Measurements from ENCODE around the gene TRAPPC10. TPM values are rescaled to one million over a fixed set of nuclear protein-coding genes. Genes with fewer than 3 reads are reported as not detected.
"Not testable (repeated sequence)": the region's sequence is repeated elsewhere in the genome, so short reads cannot be mapped to it uniquely, and the experiment has no call there.

TRAPPC10 gene
- total RNA-seq, 1 donor from 2014 or later, result 44.4 TPM

DNA sequence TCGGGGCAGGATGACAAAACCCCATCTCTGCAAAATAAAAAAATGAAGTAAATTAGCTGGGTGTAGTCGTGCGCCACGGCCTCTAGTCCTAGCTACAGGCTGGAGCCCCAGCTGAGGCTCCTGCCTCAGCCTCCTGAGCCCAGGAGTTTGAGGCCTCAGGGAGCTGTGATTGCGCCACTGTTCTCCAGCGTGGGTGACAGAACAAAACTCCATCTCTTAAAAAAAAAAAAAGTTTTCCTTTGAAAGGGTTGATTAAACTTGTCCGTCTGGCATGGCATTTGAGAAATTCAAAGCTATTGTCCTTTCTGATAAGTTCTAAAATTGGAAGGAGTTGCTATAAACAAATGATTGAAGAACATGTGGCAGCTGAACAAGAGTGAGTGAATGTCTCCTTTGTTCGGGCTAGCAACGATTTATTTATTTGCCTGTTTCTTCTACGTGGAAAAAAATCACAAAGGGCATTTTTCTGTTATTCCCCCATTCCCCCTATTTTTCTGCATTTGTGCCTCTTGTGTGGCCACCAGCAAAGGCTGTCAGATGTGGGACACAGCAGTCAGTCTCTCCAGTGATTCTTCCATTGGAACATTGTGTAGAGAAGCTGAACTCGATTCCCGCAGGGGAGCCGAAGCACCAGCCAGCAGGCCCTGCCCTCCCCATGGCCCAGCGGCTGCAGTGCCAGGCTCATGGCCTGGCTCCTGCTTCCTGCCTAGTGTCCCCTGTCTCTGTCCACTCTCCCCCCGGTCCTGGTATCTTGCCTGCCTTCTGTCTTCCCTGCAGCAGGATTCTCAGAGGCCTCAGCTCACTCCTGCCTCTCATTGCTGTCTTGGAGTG lies 73.6 kb downstream of the TRAPPC10 start:
- peak; percentile 75 for DNase-seq (ENCODE audit: low spot score)

DNA sequence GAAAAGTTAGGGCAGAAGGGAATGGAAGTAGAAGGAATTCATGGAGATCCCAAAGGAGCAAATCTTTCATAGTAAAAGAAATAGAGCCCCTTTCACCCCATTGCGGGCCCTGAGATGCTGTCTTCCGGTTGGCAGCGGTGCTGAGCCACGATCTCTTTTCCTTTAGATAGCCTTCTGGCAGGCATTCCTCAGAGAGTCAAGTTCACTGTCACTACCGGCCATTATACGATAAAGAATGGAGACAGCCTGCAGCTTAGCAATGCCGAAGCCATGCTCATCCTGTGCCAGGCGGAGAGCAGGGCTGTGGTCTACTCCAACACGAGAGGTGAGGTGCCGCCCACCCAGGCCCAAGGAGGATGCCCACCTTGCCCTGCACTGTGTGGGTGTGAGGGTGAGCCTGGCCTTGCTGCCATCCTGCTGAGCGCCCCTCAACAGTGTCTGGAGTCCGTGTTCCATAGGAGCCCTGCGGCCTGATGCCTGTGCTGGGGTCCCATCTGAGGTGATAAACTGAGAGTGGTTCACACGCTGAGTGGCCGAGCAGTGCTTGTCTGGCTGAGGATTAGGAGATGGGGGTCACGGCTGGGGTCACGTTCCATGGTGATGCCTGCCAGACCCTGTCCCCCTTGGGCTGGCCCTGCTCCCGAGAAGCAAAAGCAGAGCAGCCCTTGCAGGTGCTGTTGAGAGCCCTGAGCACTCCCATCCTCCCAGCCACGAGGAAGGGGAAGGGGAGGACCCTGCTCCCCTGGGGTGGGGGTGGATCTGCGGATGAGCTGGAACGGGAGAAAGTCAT lies 74.7 kb downstream of the TRAPPC10 start:
- DNase-seq (ENCODE audit: low spot score), result peak; percentile 59

DNA sequence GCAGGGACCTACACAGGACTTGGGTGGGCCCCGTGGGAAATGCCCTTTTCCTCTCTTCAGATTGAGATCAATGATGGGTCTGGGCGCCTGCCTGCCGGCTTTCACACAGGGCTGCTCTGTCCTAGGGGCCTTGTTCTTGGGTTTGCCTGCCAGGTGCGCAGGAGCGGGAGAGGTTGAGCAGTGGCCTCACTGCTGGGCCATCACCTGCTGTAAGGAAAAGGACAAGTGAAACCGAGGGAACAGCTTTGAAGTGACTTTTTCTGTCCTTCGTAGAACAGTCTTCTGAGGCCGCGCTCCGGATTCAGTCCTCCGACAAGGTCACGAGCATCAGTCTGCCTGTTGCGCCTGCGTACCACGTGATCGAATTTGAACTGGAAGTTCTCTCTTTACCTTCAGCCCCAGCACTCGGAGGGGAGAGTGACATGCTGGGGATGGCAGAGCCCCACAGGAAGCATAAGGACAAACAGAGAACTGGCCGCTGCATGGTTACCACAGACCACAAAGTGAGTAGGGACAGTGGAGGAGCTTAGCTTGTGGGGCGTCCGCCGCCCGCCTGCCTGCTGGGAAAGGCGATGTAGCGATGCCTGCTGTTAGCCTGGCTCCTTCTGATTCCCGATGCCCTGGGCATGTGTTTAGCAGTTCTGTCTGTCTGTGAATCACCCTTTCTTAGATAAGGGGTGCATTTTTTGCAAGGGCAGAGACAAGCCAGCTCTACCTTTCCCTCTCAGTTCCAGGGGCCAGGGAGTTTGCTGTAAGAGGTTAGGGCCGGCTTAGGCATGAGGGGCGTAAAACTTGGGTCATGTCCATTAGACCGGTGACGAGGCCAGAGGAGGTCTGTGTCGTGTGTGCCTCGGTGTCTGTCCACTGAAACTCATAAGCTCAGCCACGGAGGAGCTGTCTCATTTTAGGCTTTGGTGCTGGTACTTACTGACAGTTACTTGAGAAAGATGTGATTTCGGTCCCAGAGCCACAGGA lies 75.6 kb downstream of the TRAPPC10 start:
- DNase-seq (ENCODE audit: low spot score), result peak; percentile 74

DNA sequence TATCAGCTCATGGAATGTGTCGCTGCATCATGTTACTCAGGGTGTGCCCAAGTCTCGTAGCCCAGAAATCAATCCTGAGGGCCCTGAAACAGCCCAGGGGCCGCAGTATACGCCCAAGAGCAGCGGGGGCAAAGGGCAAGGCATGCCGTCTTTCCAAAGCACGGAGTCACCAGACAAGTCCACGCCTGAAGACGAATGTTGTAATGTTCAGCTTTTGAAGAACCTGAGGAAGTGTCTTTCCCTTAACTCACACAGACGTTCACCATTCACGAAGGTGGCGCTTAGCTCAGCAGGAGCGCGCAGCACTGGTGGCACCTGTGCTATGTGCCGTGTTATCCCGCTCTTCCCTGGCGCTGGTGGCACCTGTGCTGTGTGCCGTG lies 76.3 kb downstream of the TRAPPC10 start:
- peak; percentile 59 for DNase-seq (ENCODE audit: low spot score)

DNA sequence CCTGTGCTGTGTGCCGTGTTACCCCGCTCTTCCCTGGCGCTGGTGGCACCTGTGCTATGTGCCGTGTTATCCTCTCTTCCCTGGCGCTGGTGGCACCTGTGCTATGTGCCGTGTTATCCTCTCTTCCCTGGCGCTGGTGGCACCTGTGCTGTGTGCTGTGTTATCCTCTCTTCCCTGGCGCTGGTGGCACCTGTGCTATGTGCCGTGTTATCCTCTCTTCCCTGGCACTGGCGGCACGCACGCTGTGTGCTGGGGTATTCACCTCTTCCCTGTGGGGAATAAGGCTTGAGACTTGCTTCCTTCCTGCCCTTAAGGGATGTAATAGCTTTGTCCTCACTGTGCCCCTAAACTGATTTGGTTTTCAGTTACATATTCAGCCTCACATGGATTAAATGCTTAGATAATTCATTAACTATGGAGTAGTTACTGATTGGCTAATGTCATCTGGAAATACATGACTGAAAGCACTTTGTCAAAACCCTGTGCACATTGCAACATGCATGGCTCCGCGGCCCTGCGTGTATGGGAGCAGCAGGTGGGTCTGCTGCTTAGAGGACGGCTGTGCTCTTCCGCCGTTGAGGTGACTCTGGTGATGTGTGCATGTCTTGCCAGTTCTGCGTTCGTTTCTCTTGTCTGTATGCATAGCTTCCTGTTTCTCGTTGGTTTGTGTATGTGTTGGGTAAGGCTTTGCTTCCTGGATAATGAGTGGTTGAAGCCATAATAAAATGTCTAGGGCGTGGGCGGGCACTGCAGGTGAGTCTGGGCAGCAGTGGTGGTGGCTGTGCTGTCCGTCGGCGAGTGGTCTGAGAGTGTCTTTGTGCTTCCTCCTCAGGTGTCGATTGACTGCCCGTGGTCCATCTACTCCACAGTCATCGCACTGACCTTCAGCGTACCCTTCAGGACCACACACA lies 77.1 kb downstream of the TRAPPC10 start:
- DNase-seq (ENCODE audit: low spot score), result peak; percentile 81

DNA sequence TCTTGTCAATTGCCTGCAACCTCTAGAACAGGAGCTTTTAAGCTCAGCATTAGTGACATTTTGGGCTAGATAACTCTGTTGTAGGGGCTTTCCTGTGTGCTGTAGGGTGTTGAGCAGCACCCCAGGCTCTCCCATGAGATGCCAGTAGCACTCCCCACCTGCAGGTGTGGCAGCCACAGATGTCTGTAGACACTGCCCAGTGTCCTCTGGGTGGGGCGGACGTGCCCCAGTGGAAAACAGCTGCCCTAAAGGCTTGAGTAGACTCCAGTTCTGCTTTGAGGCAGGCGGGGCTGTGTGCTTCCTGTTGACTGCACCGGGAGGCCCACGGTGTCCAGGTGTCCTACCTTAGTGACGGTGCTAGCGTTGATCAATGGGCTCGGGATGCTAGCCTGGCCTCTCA lies 78.2 kb downstream of the TRAPPC10 start:
- peak; percentile 72 for DNase-seq (ENCODE audit: low spot score)

DNA sequence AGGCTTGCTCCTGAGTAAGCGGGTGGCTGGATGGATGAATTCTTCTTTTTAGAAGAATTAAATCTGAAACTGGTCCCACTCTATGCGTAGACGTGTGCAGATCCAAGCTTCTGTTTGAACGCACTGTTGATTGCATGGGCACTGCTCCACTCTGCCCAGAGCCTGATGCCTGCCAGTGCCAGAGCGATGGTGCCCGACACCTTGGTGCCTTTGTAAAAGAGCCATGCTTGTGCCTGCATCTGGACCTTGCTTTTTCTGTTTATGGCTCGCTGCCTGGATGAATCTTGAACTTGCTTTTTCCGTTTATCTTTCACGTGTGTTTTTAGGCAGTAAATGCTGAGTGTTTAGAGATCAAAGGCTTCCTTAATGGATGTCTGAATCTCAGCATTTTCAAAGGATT lies 80.1 kb downstream of the TRAPPC10 start:
- DNase-seq (ENCODE audit: low spot score), result peak; percentile 47

DNA sequence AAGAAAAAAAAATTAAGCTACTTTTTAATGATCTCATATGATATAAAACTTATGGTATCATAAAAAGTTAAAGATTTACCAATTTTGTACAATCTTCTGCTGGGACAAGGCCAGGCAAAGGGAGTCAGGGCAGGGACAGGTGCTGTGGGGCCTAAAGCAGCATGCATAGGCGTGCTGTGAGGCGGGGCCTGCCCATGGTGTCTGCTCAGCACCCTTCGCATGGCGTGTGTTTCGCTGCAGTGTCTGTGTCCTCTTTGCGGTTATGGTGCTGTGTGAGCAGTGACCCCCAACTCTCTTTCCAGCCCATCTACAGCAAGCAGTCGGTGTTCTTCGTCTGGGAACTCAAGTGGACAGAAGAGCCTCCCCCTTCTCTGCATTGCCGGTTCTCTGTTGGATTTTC lies 81.7 kb downstream of the TRAPPC10 start:
- DNase-seq (ENCODE audit: low spot score), result peak; percentile 65

DNA sequence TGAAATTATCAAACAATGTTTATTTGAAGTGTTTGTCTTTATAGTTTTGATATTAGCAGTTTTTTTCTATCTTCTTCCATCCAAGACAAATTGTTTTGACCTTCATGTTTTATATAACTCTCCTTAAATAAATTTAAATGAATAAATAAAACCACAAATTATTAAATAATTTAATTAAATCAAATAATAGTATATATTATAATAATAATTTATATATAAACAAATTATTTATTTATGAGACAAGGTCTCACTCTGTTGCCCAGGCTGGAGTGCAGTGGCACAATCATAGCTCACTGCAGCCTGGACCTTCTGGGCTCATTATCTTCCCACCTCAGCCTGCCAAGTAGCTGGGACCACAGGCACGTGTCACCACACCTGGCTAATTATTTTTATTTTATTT lies 82.7 kb downstream of the TRAPPC10 start:
- DNase-seq (ENCODE audit: low spot score), result no peak

DNA sequence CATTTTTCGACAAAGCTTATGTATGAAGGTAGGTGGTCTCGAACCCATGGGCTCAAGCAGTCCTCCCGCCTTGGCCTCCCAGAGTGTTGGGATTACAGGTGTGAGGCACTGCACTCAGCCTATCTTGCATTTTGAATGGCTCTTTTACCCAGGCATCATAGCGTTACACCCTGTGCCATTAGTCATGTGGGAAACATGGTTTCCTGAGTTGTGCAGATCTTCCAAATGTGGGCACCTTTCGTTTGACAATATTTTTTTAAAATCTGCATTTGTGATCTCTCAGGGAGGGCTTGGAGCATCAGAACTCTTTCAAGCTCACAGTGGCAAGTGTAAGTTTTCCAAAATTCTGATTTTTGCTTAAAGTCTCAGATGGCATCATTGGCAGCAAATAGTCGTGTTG lies 86.4 kb downstream of the TRAPPC10 start:
- DNase-seq (ENCODE audit: low spot score), result not testable (repeated sequence)

DNA sequence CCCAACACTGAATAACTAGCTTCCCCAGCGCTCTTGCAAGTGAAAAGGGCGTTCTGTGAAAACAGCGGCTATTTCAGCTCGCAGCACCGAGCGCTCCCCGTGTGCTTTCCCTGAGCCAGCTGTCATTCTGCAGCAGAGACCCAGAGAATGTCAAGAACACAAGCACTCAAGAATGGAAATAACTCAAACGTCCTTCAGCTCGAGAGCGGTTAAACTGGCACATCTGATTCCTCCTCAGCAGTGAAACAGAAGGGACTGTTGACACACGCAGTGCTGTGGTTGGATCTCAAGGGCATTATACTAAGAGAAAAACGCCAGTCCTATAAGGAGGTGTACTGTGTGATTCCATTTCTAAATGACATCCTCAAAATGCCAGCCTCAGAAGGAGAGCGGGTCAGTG lies 86.9 kb downstream of the TRAPPC10 start:
- DNase-seq (ENCODE audit: low spot score), result not testable (repeated sequence)

DNA sequence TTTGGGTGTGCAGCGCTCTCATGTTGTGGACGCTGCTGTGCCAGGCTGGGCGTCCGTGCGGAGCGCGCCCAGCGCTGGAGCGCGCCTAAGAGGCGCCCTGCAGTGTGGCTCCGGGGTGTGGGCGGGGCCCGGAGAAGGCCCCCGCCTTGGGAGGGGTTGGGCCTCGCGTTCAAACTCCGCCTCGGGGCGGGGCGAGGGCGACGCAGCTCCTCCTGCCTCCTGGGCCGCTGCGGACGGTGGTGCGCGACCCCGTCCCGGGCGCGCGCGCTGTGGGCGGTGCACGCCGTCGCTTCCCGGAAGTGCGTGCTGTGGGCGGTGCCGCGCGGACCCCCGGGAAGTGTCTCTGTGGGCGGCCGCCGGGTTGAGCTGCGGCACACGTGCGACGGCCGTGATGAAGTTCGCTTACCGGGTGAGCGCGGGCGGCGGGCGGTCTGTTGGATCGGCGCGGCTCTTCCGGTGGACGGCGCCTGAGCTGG lies 95.0 kb downstream of the TRAPPC10 start, which contains the start of gene PWP2:
Gene PWP2, plus strand, starts transcription at position 374 of the 476 bp plus-strand sequence. Its CDS starts 18 bp downstream, at position 392.
- DNase-seq (ENCODE audit: low spot score), result peak; percentile 39

DNA sequence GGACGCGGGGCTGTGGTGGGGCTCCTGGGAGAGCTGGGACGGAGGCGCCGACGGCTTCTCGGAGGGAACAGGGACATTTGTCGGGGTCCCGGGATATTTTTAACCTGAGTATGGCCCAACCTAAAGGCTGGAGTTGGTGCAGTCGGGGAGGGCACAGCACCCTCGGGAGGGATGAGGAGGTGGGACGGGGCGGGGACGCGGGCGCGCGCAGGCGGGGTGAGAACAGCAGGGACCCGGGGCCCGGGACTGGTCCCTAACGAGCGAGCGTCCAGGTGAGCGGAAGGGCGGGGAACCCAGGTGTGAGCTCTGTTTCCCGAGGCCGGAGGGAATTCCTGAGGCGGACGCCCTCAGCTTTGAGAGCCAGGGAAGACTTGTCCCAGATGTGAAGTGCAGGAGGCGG lies 95.5 kb downstream of the TRAPPC10 start:
- DNase-seq (ENCODE audit: low spot score), result not testable (repeated sequence)

DNA sequence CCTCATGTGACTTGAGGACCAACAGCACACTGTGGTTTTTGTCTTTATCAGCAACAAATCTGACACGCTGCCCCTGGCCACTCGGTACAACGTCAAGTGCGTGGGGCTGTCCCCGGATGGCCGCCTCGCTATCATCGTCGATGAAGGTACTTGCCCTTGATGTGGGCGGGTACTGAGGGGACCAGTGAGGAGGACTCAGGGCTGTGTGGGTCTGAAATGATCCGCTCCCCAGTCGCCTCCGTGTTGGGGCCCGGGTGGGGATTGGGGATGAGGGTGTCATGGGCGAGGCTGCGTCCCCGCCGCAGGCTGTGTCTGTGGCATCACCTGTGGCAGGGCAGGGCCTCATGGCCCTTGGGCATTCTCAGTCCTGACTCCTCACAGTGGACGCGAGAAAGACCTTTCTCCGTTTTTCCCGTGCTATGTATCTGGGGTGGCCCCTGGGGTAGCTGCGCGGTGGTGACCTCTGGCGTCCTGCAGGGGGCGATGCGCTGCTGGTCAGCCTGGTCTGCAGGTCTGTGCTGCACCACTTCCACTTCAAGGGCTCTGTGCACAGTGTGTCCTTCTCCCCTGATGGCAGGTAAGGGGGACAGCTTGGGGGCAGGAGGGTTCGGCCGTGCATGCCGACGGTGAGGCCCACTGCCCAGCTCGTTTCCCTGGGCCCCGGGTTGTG lies 101.7 kb downstream of the TRAPPC10 start:
- not testable (repeated sequence) for DNase-seq (ENCODE audit: low spot score)

DNA sequence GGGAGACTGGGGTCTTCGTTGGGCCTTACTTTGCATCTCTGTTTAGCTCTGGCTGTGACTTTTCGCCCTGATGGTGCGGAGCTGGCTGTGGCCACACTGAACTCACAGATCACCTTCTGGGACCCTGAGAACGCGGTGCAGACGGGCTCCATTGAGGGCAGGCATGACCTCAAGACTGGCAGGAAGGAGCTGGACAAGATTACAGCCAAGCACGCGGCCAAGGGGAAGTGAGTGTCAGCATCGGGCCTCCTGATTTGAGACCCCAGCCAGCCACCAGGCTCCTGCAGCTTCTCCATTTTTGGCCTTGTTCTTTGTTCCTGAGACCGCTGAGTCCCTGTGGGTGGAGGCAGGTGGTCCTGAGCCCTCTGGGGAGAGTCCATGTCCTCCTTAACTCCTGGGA lies 110.0 kb downstream of the TRAPPC10 start:
- DNase-seq (ENCODE audit: low spot score), result not testable (repeated sequence)

DNA sequence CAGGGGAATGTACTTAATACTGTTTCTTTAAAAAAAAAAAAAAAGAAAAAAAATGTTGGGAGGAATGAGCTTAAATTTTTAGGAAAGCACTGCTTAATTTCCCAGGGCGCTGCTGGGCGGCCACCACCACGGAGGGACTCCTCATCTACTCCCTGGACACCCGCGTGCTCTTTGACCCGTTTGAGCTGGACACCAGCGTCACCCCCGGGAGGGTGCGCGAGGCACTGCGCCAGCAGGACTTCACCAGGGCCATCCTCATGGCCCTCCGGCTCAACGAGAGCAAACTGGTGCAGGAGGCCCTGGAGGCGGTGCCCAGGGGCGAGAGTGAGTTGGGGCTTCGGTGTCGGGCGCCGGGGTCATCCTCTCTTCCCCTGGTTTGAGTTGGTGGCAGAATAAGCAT lies 115.7 kb downstream of the TRAPPC10 start:
- not testable (repeated sequence) for DNase-seq (ENCODE audit: low spot score)

DNA sequence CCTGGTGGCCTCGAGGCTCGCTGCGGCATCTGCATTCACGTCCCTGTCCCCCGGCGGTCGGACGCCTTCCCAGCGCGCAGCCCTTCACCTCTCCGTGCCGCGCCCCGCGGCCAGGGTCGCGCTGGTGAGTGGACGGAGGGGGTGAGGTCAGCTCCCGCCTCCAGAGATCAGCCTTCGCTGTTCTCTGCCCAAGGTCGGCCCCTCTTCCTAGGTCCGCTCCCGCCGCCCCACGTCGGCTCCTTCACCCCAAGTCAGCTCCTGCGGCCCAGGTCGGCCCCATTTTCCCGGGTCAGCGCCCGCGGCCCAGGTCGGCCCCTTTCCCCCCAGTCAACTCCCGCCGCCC lies 121.6 kb downstream of the TRAPPC10 start:
- not testable (repeated sequence) for DNase-seq (ENCODE audit: low spot score)

DNA sequence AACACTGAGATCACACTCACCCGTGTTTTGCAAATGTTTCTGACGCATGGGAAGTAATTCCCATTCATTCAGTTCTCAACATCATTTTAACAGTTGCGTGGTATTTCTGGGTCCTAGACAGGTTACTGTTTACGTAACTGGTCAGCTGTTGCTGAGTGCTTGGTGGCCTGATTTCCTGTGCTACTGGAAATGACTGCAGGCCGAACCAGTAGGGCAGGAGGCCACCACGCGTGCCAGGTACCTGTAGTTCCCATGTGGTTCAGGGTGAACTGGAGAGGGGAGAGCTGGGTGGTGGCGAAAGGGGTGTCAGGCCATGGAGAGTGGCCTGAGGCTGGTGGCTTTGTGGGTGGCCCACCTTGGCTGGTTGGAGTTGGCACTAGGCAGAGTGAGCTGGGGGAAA lies 122.6 kb downstream of the TRAPPC10 start:
- not testable (repeated sequence) for DNase-seq (ENCODE audit: low spot score)

DNA sequence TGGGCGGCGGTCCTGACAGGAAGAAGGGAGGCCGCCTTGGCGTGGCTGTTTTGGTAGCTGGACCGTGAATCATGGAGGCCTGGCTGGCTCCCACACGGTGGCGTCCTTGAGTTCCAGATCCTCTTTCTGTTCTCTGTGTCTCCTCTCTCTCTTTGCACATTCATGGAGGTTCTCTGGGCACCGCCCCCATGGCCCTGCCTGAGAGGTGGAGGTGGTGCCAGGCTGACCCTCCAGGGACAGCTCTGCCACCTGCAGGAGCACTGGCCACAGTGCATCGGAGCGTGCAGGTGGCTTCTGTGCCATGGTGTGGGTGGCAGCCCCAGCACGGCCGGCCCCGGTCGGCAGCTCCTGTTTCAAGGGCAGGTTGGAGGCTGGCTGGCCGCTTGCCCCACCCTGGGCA lies 125.9 kb downstream of the TRAPPC10 start:
- not testable (repeated sequence) for DNase-seq (ENCODE audit: low spot score)

All from mesenteric fat pad (tissue), 1 donor.